Measurements from ENCODE around the gene CAMK4. TPM values are rescaled to one million over a fixed set of nuclear protein-coding genes. Genes with fewer than 3 reads are reported as not detected.

The CAMK4 gene
- total and polyA plus RNA-seq, 2 experiments from 2014 or later, result 4.2 to 7.3 TPM

DNA sequence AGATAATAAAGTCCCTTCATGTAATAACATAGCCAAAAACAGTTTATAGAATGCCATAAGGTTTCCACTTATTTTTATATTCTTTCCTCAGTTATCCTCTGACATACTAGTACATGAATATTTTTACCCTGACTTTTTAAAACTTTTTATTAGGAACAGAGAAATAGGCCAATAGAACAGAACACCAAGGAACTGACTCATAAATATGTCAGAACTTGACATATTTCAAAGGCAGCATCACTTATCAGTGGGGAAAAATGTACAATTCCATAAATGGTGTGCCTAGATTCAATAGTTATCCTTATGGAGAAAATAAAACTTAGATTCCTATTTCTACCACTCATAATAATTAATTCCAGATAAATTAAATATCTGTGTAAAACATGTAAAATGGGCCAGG, 278.8 kb downstream of the CAMK4 start:
- no peak for ATAC-seq
- no peaks in the 10 kb centered on the region for H3K9me3 Mint-ChIP-seq
- H3K4me2 ChIP-seq, result no peak overlapping the region
- no peak overlapping the region for H3K4me3 Mint-ChIP-seq
- H3K4me3 ChIP-seq, result no peak overlapping the region
- H3K4me1 ChIP-seq (ENCODE audit: insufficient read depth), result no peaks in the 10 kb centered on the region
- no peak overlapping the region for H3K27ac Mint-ChIP-seq
- peaks cover 15% of the 10 kb centered on the region; the same call in 1 of the 2 replicates for H4K20me1 ChIP-seq (replicated peaks; ENCODE audit: insufficient read depth)
- peaks cover 24% of the 10 kb centered on the region; the same call in 1 of the 2 replicates for H3K36me3 ChIP-seq (ENCODE audit: insufficient read depth)
- peaks cover 45% of the 10 kb centered on the region for H3K36me3 Mint-ChIP-seq (ENCODE audit: low read depth)
- no peak overlapping the region for H2AFZ ChIP-seq
- H3K27ac ChIP-seq (ENCODE audit: low read depth), result no peak overlapping the region
- H3K27me3 ChIP-seq (ENCODE audit: insufficient read depth), result no peaks in the 10 kb centered on the region
- no peaks in the 10 kb centered on the region for H3K9me2 ChIP-seq (ENCODE audit: insufficient read depth)
- peaks cover 66% of the 10 kb centered on the region for H3K79me2 ChIP-seq (replicated peaks; ENCODE audit: insufficient read depth)
- TF ChIP-seq EZH2phosphoT487 (IDR thresholded peaks at IDR 0.05; ENCODE audit: unreplicated experiment), result no peak
- TF ChIP-seq, protein P1, sequence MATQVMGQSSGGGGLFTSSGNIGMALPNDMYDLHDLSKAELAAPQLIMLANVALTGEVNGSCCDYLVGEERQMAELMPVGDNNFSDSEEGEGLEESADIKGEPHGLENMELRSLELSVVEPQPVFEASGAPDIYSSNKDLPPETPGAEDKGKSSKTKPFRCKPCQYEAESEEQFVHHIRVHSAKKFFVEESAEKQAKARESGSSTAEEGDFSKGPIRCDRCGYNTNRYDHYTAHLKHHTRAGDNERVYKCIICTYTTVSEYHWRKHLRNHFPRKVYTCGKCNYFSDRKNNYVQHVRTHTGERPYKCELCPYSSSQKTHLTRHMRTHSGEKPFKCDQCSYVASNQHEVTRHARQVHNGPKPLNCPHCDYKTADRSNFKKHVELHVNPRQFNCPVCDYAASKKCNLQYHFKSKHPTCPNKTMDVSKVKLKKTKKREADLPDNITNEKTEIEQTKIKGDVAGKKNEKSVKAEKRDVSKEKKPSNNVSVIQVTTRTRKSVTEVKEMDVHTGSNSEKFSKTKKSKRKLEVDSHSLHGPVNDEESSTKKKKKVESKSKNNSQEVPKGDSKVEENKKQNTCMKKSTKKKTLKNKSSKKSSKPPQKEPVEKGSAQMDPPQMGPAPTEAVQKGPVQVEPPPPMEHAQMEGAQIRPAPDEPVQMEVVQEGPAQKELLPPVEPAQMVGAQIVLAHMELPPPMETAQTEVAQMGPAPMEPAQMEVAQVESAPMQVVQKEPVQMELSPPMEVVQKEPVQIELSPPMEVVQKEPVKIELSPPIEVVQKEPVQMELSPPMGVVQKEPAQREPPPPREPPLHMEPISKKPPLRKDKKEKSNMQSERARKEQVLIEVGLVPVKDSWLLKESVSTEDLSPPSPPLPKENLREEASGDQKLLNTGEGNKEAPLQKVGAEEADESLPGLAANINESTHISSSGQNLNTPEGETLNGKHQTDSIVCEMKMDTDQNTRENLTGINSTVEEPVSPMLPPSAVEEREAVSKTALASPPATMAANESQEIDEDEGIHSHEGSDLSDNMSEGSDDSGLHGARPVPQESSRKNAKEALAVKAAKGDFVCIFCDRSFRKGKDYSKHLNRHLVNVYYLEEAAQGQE (IDR thresholded peaks at IDR 0.05; ENCODE audit: unreplicated experiment), result no peak
- no peak for TF ChIP-seq CREB1 (CRISPR knock-in tag; IDR thresholded peaks at IDR 0.05; ENCODE audit: low read depth)
- TF ChIP-seq JUNB (IDR thresholded peaks at IDR 0.05; ENCODE audit: unreplicated experiment), result no peak
- no peak for TF ChIP-seq POLR2AphosphoS5 (IDR thresholded peaks at IDR 0.05; ENCODE audit: low read depth)
- no peak for TF ChIP-seq ZNF331 (CRISPR knock-in tag; IDR thresholded peaks at IDR 0.05; ENCODE audit: low read depth)
- TF ChIP-seq, protein P2, sequence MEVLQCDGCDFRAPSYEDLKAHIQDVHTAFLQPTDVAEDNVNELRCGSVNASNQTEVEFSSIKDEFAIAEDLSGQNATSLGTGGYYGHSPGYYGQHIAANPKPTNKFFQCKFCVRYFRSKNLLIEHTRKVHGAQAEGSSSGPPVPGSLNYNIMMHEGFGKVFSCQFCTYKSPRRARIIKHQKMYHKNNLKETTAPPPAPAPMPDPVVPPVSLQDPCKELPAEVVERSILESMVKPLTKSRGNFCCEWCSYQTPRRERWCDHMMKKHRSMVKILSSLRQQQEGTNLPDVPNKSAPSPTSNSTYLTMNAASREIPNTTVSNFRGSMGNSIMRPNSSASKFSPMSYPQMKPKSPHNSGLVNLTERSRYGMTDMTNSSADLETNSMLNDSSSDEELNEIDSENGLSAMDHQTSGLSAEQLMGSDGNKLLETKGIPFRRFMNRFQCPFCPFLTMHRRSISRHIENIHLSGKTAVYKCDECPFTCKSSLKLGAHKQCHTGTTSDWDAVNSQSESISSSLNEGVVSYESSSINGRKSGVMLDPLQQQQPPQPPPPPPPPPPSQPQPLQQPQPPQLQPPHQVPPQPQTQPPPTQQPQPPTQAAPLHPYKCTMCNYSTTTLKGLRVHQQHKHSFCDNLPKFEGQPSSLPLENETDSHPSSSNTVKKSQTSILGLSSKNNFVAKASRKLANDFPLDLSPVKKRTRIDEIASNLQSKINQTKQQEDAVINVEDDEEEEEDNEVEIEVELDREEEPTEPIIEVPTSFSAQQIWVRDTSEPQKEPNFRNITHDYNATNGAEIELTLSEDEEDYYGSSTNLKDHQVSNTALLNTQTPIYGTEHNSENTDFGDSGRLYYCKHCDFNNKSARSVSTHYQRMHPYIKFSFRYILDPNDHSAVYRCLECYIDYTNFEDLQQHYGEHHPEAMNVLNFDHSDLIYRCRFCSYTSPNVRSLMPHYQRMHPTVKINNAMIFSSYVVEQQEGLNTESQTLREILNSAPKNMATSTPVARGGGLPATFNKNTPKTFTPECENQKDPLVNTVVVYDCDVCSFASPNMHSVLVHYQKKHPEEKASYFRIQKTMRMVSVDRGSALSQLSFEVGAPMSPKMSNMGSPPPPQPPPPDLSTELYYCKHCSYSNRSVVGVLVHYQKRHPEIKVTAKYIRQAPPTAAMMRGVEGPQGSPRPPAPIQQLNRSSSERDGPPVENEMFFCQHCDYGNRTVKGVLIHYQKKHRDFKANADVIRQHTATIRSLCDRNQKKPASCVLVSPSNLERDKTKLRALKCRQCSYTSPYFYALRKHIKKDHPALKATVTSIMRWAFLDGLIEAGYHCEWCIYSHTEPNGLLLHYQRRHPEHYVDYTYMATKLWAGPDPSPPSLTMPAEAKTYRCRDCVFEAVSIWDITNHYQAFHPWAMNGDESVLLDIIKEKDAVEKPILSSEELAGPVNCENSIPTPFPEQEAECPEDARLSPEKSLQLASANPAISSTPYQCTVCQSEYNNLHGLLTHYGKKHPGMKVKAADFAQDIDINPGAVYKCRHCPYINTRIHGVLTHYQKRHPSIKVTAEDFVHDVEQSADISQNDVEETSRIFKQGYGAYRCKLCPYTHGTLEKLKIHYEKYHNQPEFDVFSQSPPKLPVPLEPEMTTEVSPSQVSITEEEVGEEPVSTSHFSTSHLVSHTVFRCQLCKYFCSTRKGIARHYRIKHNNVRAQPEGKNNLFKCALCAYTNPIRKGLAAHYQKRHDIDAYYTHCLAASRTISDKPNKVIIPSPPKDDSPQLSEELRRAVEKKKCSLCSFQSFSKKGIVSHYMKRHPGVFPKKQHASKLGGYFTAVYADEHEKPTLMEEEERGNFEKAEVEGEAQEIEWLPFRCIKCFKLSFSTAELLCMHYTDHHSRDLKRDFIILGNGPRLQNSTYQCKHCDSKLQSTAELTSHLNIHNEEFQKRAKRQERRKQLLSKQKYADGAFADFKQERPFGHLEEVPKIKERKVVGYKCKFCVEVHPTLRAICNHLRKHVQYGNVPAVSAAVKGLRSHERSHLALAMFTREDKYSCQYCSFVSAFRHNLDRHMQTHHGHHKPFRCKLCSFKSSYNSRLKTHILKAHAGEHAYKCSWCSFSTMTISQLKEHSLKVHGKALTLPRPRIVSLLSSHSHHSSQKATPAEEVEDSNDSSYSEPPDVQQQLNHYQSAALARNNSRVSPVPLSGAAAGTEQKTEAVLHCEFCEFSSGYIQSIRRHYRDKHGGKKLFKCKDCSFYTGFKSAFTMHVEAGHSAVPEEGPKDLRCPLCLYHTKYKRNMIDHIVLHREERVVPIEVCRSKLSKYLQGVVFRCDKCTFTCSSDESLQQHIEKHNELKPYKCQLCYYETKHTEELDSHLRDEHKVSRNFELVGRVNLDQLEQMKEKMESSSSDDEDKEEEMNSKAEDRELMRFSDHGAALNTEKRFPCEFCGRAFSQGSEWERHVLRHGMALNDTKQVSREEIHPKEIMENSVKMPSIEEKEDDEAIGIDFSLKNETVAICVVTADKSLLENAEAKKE (CRISPR knock-in tag; IDR thresholded peaks at IDR 0.05), result no peak
- TF ChIP-seq ZNF114 (CRISPR knock-in tag; IDR thresholded peaks at IDR 0.05), result no peak
- TF ChIP-seq STAT1 (IDR thresholded peaks at IDR 0.05; ENCODE audit: unreplicated experiment), result no peak
- TF ChIP-seq EZH2 (IDR thresholded peaks at IDR 0.05; ENCODE audit: low read depth, unreplicated experiment), result no peak
- TF ChIP-seq, protein P3, sequence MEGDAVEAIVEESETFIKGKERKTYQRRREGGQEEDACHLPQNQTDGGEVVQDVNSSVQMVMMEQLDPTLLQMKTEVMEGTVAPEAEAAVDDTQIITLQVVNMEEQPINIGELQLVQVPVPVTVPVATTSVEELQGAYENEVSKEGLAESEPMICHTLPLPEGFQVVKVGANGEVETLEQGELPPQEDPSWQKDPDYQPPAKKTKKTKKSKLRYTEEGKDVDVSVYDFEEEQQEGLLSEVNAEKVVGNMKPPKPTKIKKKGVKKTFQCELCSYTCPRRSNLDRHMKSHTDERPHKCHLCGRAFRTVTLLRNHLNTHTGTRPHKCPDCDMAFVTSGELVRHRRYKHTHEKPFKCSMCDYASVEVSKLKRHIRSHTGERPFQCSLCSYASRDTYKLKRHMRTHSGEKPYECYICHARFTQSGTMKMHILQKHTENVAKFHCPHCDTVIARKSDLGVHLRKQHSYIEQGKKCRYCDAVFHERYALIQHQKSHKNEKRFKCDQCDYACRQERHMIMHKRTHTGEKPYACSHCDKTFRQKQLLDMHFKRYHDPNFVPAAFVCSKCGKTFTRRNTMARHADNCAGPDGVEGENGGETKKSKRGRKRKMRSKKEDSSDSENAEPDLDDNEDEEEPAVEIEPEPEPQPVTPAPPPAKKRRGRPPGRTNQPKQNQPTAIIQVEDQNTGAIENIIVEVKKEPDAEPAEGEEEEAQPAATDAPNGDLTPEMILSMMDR (conservative IDR thresholded peaks at IDR 0.05; ENCODE audit: low read depth in 2 of 2), result no peak
- TF ChIP-seq NANOG (IDR thresholded peaks at IDR 0.05; ENCODE audit: borderline replicate concordance), result no peak
- TF ChIP-seq, protein P4, sequence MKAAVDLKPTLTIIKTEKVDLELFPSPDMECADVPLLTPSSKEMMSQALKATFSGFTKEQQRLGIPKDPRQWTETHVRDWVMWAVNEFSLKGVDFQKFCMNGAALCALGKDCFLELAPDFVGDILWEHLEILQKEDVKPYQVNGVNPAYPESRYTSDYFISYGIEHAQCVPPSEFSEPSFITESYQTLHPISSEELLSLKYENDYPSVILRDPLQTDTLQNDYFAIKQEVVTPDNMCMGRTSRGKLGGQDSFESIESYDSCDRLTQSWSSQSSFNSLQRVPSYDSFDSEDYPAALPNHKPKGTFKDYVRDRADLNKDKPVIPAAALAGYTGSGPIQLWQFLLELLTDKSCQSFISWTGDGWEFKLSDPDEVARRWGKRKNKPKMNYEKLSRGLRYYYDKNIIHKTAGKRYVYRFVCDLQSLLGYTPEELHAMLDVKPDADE (IDR thresholded peaks at IDR 0.05), result no peak
- DNase-seq (ENCODE audit: low spot score), result no peak
- peaks cover 8% of the 10 kb centered on the region; the same call in 2 of the 3 replicates for H3K4me1 Mint-ChIP-seq
- H3F3A ChIP-seq (replicated peaks; ENCODE audit: low read depth), result no peaks in the 10 kb centered on the region
- H3K27me3 Mint-ChIP-seq (ENCODE audit: insufficient read depth, low read depth, poor library complexity), result no peaks in the 10 kb centered on the region
